Stimulated activated CD4-positive, alpha-beta T cell treated with anti-CD3 and anti-CD28 coated beads, TNF-alpha, amount 100 ng/mL, for 48 hours (primary cell): ENCODE results near the gene TWNK.
"Not testable (repeated sequence)": the region's sequence is repeated elsewhere in the genome, so short reads cannot be mapped to it uniquely, and the experiment has no call there.

Source experiments
- DNase-seq, 3 donors: peaks; one replicate each; pipeline ENCODE4 v3.0.0-alpha.2; 2020; ENCODE audit warnings: low read depth in 3 of 3

Gene TWNK

GRCh38 chr10:101030496-101031127 lies 43.3 kb downstream of the TWNK start:
- no peak for DNase-seq

GRCh38 chr10:101031128-101031795 lies 43.9 kb downstream of the TWNK start, which contains the start of the genes PDZD7 and SFXN3:
Gene PDZD7, minus strand, starts transcription at chr10:101031129. Its CDS starts 910 bp downstream, at chr10:101030219.
Gene SFXN3, plus strand, starts transcription at chr10:101031234. Its CDS starts 3,461 bp downstream, at chr10:101034695.
- DNase-seq: peak; percentile 92 to 97 (median 96)

- DNase-seq: peak in 2 of 3 donors; percentile 52 to 65
These were observed 44.7 kb downstream of the TWNK start for GRCh38 chr10:101031796-101032636.

GRCh38 chr10:101032637-101033224 lies 45.4 kb downstream of the TWNK start:
- DNase-seq: peak in 2 of 3 donors; percentile 38 to 43

GRCh38 chr10:101033276-101033675 lies 45.9 kb downstream of the TWNK start:
- no peak for DNase-seq

- not testable (repeated sequence) for DNase-seq
These were observed 47.1 kb downstream of the TWNK start for GRCh38 chr10:101034404-101034803.

GRCh38 chr10:101035314-101035713 lies 48.0 kb downstream of the TWNK start:
- no peak for DNase-seq

GRCh38 chr10:101035916-101036702 lies 48.8 kb downstream of the TWNK start:
- DNase-seq: no peak

GRCh38 chr10:101036726-101037125 lies 49.4 kb downstream of the TWNK start:
- no peak for DNase-seq

GRCh38 chr10:101038484-101038883 lies 51.1 kb downstream of the TWNK start:
- DNase-seq: no peak

- DNase-seq: no peak
These were observed 52.7 kb downstream of the TWNK start for GRCh38 chr10:101040061-101040460.

GRCh38 chr10:101040851-101041250 lies 53.5 kb downstream of the TWNK start:
- no peak for DNase-seq

- peak; percentile 42 to 60 (median 49) for DNase-seq
These were observed 54.0 kb downstream of the TWNK start for GRCh38 chr10:101041252-101041761.

- no peak for DNase-seq
These were observed 54.8 kb downstream of the TWNK start for GRCh38 chr10:101042118-101042517.

GRCh38 chr10:101042667-101043362 lies 55.5 kb downstream of the TWNK start:
- DNase-seq: peak; percentile 78 to 90 (median 84)

- DNase-seq: no peak
These were observed 56.0 kb downstream of the TWNK start for GRCh38 chr10:101043363-101043707.
